H1 (cell line): ENCODE measurements around the gene CLDN3. TPM values are rescaled to one million over a fixed set of nuclear protein-coding genes. Genes with fewer than 3 reads are reported as not detected.

Experiments used
- BACH1 ChIP-seq: IDR thresholded peaks from 2 replicates; pipeline ENCODE4 v1.6.1; 2012; ENCODE audit warnings: low read length, improper control_type of control experiment
- CBX5 ChIP-seq: fragments of 300-800, 300-1000 bp; sonication (generic); IDR thresholded peaks from 2 replicates; pipeline ENCODE4 v1.7.1; 2016; ENCODE audit warnings: antibody characterized with exemption, low read length, low read depth
- CHD1 ChIP-seq: IDR thresholded peaks from 2 replicates; pipeline ENCODE4 v1.6.1; 2012; ENCODE audit warnings: low read depth, low read length, improper control_type of control experiment
- EGR1 ChIP-seq: IDR thresholded peaks from 2 replicates; pipeline ENCODE4 v1.6.1; 2011; ENCODE audit warnings: low read depth, low read length, borderline replicate concordance
- EP300 ChIP-seq, 2 experiments: IDR thresholded peaks; 1 replicate in 1 of 2; 2 replicates in 1 of 2; pipeline ENCODE4 v1.6.1; 2011 to 2012; ENCODE audit warnings: low read depth in 2 of 2, low read length in 2 of 2, mild to moderate bottlenecking in 2 of 2, borderline replicate concordance in 1 of 2, inconsistent platforms in 1 of 2, moderate library complexity in 1 of 2
- FOSL1 ChIP-seq: IDR thresholded peaks from 2 replicates; pipeline ENCODE4 v1.6.1; 2011; ENCODE audit warnings: mild to moderate bottlenecking, low read depth, low read length, moderate library complexity; ENCODE audit not compliant: insufficient read depth
- HDAC2 ChIP-seq, 2 experiments: fragments of 300-600 bp in 1 of 2; sonication (generic) in 1 of 2; IDR thresholded peaks; 2 replicates each; pipeline ENCODE4 v1.6.1; 2011 to 2012; ENCODE audit warnings: low read depth in 2 of 2, low read length in 2 of 2, mild to moderate bottlenecking in 2 of 2, moderate library complexity in 2 of 2, borderline replicate concordance in 1 of 2, inconsistent platforms in 1 of 2
- JUN ChIP-seq: IDR thresholded peaks from 2 replicates; pipeline ENCODE4 v1.6.1; 2011; ENCODE audit warnings: low read depth, mild to moderate bottlenecking, improper control_type of control experiment, low read length
- POLR2A ChIP-seq, 2 experiments: IDR thresholded peaks; 1 replicate in 1 of 2; 2 replicates in 1 of 2; pipeline ENCODE4 v1.6.1; 2011; ENCODE audit warnings: low read depth in 2 of 2, low read length in 2 of 2, mild to moderate bottlenecking in 2 of 2; ENCODE audit errors: control extremely low read depth in 1 of 2
- RXRA ChIP-seq: IDR thresholded peaks from 2 replicates; pipeline ENCODE4 v1.6.1; 2011; ENCODE audit warnings: low read depth, mild to moderate bottlenecking, low read length, moderate library complexity; ENCODE audit not compliant: insufficient read depth
- SIN3A ChIP-seq, 2 experiments: IDR thresholded peaks in 1 of 2; conservative IDR thresholded peaks in 1 of 2; 2 replicates each; pipeline ENCODE4 v1.6.1; 2011 to 2012; ENCODE audit warnings: low read length in 2 of 2, improper control_type of control experiment in 1 of 2, low read depth in 1 of 2, mild to moderate bottlenecking in 1 of 2
- SIRT6 ChIP-seq: IDR thresholded peaks from one replicate; pipeline ENCODE4 v1.7.1; 2012; ENCODE audit warnings: low read length, inconsistent platforms
- SP2 ChIP-seq: IDR thresholded peaks from 2 replicates; pipeline ENCODE4 v1.6.1; 2012; ENCODE audit warnings: mild to moderate bottlenecking, low read length, inconsistent platforms
- TAF1 ChIP-seq: IDR thresholded peaks from 2 replicates; pipeline ENCODE4 v1.6.1; 2011; ENCODE audit warnings: mild to moderate bottlenecking, low read depth, low read length
- TBP ChIP-seq: IDR thresholded peaks from 2 replicates; pipeline ENCODE4 v1.6.1; 2011; ENCODE audit warnings: low read depth, low read length, improper control_type of control experiment
- TEAD4 ChIP-seq: IDR thresholded peaks from 2 replicates; pipeline ENCODE4 v1.6.1; 2012; ENCODE audit warnings: low read depth, low read length, inconsistent platforms, mixed read lengths
- USF2 ChIP-seq: IDR thresholded peaks from 2 replicates; pipeline ENCODE4 v1.6.1; 2011; ENCODE audit warnings: low read length, improper control_type of control experiment
- YY1 ChIP-seq: IDR thresholded peaks from 2 replicates; pipeline ENCODE4 v1.6.1; 2011; ENCODE audit warnings: low read depth, mild to moderate bottlenecking, low read length
- polyA plus RNA-seq, 7 experiments: library from polyadenylated mRNA; depleted of rRNA in 3 of 7; stranded (reverse) in 5 of 7; unstranded in 2 of 7; fragments of >200 nt in 5 of 7; fragments of 200-250 nt in 2 of 7; gene quantifications; 1 replicate in 5 of 7; 2 replicates in 1 of 7; 4 replicates in 1 of 7; pipeline versions ENCODE4 v1.2.1 to v1.2.3, GENCODE V29; 2011 to 2013; ENCODE audit warnings: missing spikeins in 2 of 7, mixed read lengths in 2 of 7
- total RNA-seq: library from RNA; stranded (reverse); fragmentation: NEBNext Ultra II Directional; extraction: Animal tissue kit (Norgen Biotek cat#: 25700); gene quantifications from 2 replicates; pipeline ENCODE4 v1.2.1, GENCODE V29; 2021
- TF ChIP-seq, protein P1 (sequence below): IDR thresholded peaks from 2 replicates; pipeline ENCODE4 v1.6.1; 2012; ENCODE audit warnings: low read length, inconsistent platforms
- TF ChIP-seq, protein P2 (sequence below): IDR thresholded peaks from 2 replicates; pipeline ENCODE4 v1.6.1; 2012; ENCODE audit warnings: inconsistent platforms

The CLDN3 gene
- total and polyA plus RNA-seq, 2 of the 8 experiments (the other 6 are each of a cell fraction or from before 2014, with no cell fraction given): 19.1 to 65.2 TPM

DNA sequence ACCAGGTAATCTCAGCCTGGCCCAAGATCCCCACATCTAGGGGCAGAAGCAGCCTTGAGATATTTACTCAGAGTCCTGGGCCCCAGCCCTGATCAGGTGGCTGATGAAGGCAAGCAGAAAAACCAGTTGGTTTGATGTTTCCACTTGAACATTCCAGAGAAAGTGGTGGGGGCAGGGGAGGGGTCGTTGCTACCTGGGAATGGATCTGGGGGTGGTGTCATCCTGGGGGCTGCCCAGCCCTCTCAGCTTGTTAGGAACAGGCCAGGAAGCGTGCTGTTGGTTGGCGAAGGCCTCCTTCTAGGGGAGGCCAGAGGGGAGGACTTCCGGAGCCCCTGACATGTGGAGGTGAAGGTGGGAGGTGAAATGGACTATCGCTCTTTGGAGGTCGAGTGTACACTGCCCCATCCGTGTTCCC lies 27.7 kb downstream of the CLDN3 start (continued):
- TF ChIP-seq, protein P1, sequence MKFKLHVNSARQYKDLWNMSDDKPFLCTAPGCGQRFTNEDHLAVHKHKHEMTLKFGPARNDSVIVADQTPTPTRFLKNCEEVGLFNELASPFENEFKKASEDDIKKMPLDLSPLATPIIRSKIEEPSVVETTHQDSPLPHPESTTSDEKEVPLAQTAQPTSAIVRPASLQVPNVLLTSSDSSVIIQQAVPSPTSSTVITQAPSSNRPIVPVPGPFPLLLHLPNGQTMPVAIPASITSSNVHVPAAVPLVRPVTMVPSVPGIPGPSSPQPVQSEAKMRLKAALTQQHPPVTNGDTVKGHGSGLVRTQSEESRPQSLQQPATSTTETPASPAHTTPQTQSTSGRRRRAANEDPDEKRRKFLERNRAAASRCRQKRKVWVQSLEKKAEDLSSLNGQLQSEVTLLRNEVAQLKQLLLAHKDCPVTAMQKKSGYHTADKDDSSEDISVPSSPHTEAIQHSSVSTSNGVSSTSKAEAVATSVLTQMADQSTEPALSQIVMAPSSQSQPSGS: no peak
- 0 out of 2 replicates have a peak, but pooled peaks have one; percentile 55 for TF ChIP-seq EGR1
- TF ChIP-seq TEAD4: peak; percentile 90
- 0 out of 2 replicates have a peak, but pooled peaks have one; percentile 43 for TF ChIP-seq RXRA
- peak; percentile 32 for TF ChIP-seq TBP
- TF ChIP-seq YY1: 0 out of 2 replicates have a peak, but pooled peaks have one; percentile 49
- TF ChIP-seq HDAC2 (IDR thresholded peaks at IDR 0.05; ENCODE audit: borderline replicate concordance in 1 of 2, low read depth in 2 of 2, low read length in 2 of 2): peak in 1 of 2 experiments; percentile 85; a peak in 1 of 4 replicates
- TF ChIP-seq SIRT6: no peak
- TF ChIP-seq BACH1: no peak
- TF ChIP-seq CBX5: no peak
- 0 out of 4 replicates have a peak, but pooled peaks of 1 of the 2 experiments have one; percentile 0 for TF ChIP-seq SIN3A (conservative IDR thresholded peaks at IDR 0.05 in 1 of 2, IDR thresholded peaks at IDR 0.05 in 1 of 2; ENCODE audit: low read depth in 1 of 2, low read length in 2 of 2)
- TF ChIP-seq USF2: peak; percentile 45; the same call in 1 of the 2 replicates
- TF ChIP-seq EP300 (IDR thresholded peaks at IDR 0.05; ENCODE audit: borderline replicate concordance in 1 of 2, low read depth in 2 of 2, low read length in 2 of 2): peak; percentile 45 to 97
- TF ChIP-seq, protein P2, sequence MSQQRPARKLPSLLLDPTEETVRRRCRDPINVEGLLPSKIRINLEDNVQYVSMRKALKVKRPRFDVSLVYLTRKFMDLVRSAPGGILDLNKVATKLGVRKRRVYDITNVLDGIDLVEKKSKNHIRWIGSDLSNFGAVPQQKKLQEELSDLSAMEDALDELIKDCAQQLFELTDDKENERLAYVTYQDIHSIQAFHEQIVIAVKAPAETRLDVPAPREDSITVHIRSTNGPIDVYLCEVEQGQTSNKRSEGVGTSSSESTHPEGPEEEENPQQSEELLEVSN: peak; percentile 38
- no peak; a peak in 1 of 3 replicates for TF ChIP-seq POLR2A (IDR thresholded peaks at IDR 0.05; ENCODE audit: control extremely low read depth in 1 of 2, low read depth in 2 of 2, low read length in 2 of 2)
- TF ChIP-seq CHD1: no peak
- no peak for TF ChIP-seq JUN
- no peak for TF ChIP-seq FOSL1
- no peak for TF ChIP-seq SP2
- TF ChIP-seq TAF1: peak; percentile 36; the same call in 1 of the 2 replicates
